Measurements from ENCODE around the gene CNNM1. TPM values are rescaled to one million over a fixed set of nuclear protein-coding genes. Genes with fewer than 3 reads are reported as not detected.

CNNM1 gene
- total RNA-seq, 1 donor from 2014 or later: 0.16 TPM

- ATAC-seq: peak; percentile 58
Observed at GRCh38 chr10:99431190-99431760, 102.1 kb downstream of the CNNM1 start.

GRCh38 chr10:99432047-99432446 lies 102.9 kb downstream of the CNNM1 start:
- ATAC-seq (no peak), DNase-seq (ENCODE audit: missing footprints) (no peak)
- intact Hi-C loops (cut with DNase I): loop anchor here (5.0 kb wide), 3 partner anchors 300 to 1165 kb away; partner anchors contain the start of genes COX15, CUTC and LOXL4

More at GRCh38 chr10:99431190-99431760, 102.1 kb downstream of the CNNM1 start:
- DNase-seq (ENCODE audit: missing footprints): peak; percentile 81
- intact Hi-C loops (cut with DNase I): loop anchor here (1.0 to 5.0 kb wide), 6 partner anchors 39 to 1164 kb away; partner anchors contain the start of genes COX15, CUTC, LOXL4 and SLC25A28

- intact Hi-C loops (cut with DNase I): loop anchor here (5.0 kb wide), 3 partner anchors 299 to 1166 kb away; partner anchors contain the start of genes COX15, CUTC and LOXL4
- ATAC-seq (no peak), DNase-seq (ENCODE audit: missing footprints) (no peak)
Observed at GRCh38 chr10:99432881-99433280, 103.7 kb downstream of the CNNM1 start.

GRCh38 chr10:99433378-99434020 lies 104.3 kb downstream of the CNNM1 start:
- ATAC-seq (no peak), DNase-seq (ENCODE audit: missing footprints) (no peak)
- intact Hi-C loops (cut with DNase I): loop anchor here (5.0 kb wide), 3 partner anchors 299 to 1166 kb away; partner anchors contain the start of genes COX15, CUTC and LOXL4

GRCh38 chr10:99435986-99436638 lies 107.0 kb downstream of the CNNM1 start:
- ATAC-seq (no peak), DNase-seq (ENCODE audit: missing footprints) (no peak)
- intact Hi-C loops (cut with DNase I): no loop called here

- ATAC-seq (no peak), DNase-seq (ENCODE audit: missing footprints) (no peak)
- intact Hi-C loops (cut with DNase I): no loop called here
Observed at GRCh38 chr10:99438890-99439289, 109.7 kb downstream of the CNNM1 start.

GRCh38 chr10:99442394-99442793 lies 113.2 kb downstream of the CNNM1 start:
- DNase-seq (ENCODE audit: missing footprints) (no peak), ATAC-seq (no peak)
- intact Hi-C loops (cut with DNase I): no loop called here

- DNase-seq (ENCODE audit: missing footprints) (no peak), ATAC-seq (no peak)
- intact Hi-C loops (cut with DNase I): no loop called here
Observed at GRCh38 chr10:99443500-99443899, 114.3 kb downstream of the CNNM1 start.

Other genes with a start within 250 kb of the CNNM1 start
- 0.14 TPM for gene HPSE2, start 93.5 kb upstream of the CNNM1 start, total RNA-seq
- gene GOT1, start 101.3 kb downstream of the CNNM1 start, total RNA-seq: 507 TPM
- gene NKX2-3, start 203.6 kb downstream of the CNNM1 start, total RNA-seq: not detected